Hematopoietic multipotent progenitor cell treated with erythropoietin and hydrocortisone succinate and interleukin-3 and kit ligand, for 6 days (in vitro differentiated cells): ENCODE measurements around the gene NINJ2.

Source experiments
- DNase-seq: peaks from one replicate; pipeline ENCODE4 v3.0.0-alpha.2; 2015

NINJ2 gene

DNA sequence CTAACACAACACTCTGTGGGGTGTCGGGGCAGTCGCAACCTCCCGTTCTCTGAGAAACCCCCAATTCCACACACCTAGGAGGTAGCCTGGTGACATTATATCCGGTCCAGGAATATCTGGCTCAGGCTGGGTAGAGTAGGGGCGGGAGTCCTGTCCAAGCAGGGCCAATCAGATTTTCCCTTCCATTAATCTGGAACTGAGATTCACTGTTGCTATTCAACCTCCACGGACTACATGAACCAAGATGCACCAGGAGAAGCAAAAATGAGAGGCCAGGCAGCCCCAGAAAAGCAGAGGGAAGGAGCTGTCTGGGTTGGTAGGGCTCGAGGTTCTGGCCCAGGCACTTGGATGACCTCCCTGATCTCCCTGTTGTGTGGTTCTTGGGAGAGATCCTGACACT lies 51.0 kb downstream of the NINJ2 start:
- DNase-seq, result no peak

DNA sequence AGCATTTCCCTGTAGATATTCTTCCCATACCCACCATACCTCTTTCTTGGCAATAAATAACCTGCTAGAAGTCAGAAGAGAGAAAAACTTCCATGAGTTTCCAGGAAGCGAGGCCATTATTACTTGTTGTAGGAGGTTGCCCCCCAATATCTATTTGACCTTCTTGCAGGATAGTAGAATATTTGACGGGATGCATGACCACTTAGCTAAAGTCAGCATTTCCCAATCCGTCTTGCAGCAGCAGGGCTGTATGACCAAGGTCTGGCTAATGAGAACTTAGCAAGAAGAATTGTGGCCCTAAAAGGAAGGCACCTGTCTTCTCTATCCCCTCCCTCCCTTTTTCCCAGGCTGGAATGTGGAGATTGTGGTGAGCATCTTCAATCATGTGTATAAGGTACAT lies 51.5 kb downstream of the NINJ2 start:
- no peak for DNase-seq

DNA sequence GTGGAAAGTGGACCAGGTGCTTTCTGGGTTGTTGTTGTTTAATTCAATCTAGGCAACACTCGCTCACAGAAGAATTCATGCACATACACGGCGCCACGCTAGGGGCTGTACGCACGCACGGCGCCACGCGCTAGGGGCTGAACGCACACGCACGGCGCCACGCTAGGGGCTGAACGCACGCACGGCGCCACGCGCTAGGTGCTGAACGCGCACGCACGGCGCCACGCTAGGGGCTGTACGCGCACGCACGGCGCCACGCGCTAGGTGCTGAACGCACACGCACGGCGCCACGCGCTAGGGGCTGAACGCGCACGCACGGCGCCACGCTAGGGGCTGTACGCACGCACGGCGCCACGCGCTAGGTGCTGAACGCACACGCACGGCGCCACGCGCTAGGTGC lies 54.3 kb downstream of the NINJ2 start:
- DNase-seq, result no peak

DNA sequence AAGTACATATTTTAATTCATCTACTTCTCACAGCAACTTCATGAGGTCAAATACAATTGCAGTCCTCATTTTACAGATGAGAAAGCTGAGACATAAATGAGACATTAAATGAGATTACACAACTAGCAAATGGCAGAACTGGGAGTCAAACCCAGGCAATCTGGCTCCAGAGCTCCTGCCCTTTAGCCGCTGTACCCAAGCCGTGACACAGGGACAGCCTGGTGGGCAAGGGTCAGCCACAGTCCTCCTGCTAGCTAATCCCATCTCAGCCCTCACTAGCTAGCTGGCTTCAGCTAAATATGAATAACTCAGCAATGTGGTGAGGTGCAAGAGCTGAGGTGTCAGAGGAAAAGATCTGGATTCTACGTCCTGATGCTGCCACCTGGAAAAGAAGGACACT lies 54.8 kb downstream of the NINJ2 start:
- no peak for DNase-seq

DNA sequence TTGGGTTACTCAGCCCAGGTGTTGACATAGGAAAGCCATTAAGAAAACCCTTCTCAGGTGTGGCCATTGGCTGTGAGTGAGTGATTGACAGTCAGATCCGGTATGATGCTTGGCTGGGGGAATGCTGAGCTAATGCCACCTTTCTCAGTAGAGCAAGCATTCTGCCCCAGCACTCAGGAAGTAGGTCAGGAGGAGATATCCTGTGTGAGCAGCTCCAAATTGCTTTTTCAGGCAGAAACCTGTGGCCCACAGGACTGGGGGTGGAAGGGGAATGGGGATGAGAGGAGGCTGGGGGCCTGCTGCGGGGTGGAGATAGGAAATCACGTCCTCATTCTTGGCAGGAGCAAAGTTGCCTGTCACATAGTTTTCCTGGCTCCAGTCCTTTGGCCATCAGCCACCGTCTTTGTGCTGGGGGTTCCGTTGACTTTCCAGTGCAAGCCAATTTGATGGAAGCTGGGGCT lies 55.7 kb downstream of the NINJ2 start:
- no peak for DNase-seq

DNA sequence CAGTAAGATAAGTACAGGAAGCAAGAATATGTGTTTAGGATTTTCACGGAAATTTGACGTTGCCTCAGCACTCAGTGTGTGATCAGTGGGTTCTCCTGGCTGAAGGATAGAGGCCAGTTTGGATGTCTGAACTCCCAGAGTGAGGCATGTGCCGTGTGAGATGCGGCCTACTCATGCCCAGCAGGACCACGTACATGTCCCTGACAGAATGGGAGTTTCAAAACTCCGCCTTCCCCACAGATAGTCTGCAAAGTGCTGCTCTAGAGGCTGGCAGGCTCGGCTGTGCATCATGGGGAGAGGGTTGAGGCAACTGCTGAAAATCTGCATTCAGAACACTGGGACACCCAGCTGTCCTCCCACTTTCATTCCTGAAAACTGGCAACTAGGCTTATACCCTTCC lies 58.3 kb downstream of the NINJ2 start:
- DNase-seq, result no peak

DNA sequence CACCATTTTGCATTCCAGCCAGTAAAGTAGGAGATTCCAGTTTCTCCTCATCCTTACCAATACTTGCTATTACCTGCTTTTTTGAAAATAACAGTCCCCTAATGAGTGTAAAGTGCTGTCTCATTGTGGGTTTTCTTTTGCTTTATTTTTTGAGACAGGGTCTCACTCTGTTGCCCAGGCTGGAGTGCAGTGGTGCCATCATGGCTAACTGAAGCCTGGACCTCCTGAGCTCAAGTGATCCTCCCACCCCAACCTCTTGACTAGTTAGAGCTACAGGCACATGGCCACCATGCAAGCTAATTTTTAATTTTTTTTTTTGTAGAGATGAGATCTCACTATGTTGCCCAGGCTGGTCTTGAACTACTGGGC lies 60.6 kb downstream of the NINJ2 start:
- no peak for DNase-seq

DNA sequence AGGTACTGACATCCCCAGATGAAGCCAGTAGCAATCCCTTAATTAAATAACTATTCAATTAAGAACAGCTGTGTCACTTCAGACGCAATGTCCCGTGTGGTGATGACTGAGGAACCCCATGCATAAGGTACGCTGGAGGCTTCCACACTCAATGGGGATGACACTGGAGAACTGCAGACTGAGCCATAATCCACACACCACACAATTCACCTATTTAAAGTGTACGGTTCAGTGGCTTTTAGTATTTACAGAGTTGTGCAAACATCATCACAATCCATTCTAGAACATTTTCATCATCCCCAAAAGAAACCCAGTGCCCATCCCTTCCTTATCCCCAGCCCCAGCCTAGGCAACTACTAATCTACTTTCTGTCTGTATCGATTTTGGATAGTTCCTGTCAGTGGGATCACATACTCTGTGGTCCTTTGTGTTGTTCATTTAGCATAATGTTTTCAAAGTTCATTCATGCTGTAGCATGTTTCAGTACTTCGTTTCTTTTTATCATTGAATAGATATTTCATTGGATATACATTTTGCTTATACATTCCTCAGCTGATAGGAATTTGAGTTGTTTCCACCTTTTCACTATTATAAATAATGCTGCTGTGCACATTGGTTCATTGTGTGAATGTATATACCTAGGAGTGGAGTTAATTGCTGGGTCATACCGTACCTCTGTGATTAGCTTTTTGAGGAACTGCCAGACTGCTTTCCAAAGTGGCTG lies 61.1 kb downstream of the NINJ2 start:
- DNase-seq, result no peak

DNA sequence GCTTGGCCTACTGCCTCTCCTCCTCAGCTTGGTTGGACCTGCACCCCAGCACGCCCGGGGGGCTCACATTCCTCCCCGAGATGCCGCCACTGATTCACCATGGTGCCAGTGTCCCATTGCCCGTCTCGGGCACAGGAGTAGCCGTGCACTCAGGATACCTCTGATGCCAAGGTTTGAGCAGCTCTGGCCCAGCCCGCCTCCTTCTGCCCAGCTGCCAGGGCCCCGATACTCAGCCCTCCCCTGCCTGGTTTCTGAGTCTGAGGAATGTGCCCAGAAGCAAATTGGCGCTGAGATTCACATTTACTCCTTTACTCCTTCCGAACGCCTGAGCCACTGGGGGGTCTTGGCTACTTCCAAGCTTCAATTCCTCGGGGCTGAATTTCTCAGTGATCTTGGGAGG lies 63.5 kb downstream of the NINJ2 start:
- no peak for DNase-seq

DNA sequence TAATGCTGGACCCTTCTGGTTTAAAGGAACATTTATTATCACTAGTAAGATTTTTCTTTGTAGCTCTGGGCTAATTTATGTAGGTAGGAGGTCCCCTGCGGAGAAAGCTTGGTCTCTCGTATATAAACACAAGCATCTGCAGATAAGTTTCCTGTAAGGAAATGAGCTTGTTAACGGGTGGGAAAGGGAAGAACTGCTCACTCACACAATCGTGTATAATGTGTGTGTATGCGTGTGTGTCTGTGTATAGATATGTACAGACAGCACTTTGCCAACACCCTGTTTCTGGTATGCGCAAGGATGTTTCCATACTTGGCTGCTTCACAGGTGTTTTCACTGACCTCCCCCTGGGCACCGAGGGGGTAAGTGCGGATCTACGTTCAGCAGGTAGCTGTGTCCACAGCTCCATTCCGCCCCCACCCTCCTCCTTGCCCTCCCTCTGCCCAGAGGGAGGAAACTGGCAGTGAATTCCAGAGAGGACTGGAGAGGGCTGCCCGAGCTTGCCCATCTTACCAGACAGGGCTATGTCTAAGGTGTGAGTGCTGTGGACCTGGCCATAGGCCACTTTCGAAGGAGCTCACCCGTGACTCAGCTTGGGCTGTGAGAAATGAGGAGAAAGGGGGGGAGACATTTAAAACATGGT lies 65.2 kb downstream of the NINJ2 start:
- peak; percentile 48 for DNase-seq

DNA sequence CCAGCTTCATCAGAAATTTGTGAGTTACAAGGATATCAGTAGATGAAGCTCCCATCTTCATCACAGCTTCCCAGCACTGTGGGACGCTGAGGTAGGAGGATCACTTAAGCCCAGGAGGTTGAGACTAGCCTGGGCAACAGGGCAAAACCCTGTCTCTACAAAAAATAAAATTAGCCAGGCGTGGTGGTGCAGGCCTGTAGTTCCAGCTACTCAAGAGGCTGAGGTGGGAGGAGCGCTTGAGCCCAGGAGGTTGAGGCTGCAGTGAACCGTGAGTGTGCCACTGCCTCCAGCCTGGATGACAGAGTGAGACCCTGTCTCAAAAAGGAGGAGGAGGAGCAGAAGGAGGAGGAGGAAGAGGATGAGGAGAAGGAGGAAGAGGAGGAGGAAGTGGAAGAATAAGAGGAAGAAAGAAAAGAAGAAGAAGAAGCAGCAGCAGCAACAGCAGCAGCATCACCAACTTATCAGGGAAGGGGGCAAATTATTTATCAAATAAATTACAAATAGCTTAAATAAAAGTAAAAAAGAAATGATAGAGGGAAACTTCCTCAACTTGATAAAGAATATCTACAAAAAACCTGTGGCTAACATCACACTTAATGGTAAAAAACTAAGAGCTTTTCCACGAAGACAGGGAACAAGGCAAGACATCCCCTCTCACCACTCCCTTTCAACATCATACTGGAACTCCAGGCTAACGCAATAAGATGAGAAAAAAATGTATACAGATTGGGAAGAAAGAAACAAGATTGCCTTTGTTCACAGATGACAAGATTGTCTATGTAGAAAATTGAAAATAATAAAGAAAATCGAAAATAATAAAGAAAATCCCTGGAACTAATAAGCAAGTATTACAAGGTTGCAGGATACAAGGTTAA lies 69.6 kb downstream of the NINJ2 start:
- DNase-seq, result no peak

DNA sequence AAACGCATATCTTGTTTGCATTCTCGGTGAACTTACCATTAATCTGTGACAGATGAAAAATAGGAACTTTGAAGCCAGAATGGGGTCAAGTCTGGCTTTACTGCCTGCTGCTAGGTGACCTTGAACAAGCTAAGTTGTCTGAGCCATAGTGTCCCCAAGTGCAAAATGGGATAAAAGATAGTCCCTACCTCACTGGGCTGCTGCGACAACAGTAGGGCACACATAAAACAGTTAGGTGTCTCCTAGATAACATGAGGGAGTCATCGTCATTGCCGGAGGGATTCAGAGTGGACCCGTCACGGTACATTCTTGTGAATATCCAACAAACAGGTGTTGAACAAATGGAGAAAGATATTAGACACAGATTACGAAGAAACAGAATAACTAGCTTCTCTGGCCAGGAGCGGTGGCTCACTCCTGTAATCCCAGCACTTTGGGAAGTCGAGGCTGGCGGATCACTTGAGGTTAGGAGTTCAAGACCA lies 71.2 kb downstream of the NINJ2 start:
- peak; percentile 72 for DNase-seq

DNA sequence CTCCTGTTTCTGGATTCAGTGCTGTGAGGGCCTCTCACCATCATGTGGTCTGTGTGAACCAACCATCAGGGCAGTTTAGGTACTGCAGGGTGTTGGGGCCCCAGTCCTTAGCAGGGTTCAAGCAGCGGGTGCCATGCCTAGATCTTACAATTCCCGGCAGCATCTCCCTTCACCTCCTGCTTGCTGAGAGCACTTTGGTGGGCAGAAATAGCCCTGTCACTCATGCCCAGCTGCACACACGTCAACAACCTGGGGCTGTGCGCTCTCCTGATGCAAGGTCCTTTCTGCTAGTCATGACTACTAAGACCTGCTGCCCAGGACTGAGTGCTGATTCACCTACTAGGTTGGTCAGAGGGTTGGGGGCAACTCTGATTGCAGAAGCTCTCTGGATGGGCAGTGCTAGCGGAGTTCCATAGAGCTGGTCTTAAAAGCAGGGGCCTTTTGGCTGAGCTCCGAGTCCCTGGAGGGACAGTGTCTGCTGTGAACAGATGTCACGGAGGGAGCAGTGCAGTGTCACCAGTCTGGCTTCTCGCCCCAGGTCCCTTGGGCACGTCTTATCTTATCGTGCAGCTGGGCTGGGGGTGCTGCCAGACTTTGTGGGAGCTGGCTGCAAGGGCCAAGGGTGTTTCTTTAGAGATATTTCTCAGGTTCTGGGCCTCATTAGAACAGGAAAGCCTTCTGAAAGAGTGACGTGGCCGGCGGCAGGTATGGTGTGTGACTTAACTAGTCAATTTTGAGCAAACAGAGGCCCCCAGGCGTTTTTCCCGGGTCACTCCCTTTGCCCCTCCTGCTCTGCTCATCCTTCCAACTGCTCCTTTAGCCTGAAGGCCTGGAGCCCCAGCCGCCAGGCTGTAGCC lies 71.8 kb downstream of the NINJ2 start:
- DNase-seq, result peak; percentile 99

DNA sequence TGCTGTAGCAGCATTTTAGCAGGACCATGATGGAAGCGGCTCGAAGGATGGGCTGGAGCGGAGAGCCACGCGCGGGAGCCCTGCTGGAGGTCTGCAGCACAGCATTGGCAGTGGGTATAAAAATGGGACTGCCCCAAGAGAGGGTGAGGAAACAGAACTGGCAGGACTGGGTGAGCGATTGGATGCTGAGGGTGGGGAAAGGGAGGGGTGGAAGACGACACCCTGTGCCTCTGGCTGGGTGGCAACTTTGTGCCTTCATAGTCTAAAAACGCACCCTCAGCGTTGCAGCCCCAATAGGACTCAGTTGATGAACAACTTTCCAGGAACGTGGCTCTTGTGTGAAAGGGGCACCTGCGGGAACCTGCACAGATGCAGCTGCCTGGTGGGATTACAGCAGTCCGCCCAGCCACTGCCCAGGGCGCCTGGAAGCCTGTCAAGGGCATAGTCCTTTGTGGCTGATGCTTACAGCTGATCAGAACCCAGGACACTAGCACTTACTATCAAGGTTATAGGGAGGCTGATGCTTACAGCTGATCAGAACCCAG lies 73.0 kb downstream of the NINJ2 start:
- DNase-seq, result peak; percentile 58

DNA sequence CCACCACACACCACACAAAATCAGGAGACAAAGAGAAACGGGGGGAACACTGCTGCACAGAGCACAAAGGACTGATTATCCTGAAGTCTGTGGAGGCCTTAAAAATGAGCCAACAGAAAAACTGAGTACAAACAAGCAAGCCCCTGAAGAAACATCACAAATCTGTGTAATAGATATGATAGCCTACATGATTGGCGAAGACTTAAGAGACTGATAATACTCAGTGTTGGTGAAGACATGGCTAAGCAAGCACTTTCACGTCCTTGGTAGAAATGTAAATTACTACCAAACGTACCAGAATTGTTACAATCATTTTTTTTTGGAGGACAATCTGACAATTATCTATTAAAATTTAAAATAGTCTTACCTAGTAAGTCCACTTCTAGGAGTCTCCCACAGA lies 74.6 kb downstream of the NINJ2 start:
- no peak for DNase-seq

DNA sequence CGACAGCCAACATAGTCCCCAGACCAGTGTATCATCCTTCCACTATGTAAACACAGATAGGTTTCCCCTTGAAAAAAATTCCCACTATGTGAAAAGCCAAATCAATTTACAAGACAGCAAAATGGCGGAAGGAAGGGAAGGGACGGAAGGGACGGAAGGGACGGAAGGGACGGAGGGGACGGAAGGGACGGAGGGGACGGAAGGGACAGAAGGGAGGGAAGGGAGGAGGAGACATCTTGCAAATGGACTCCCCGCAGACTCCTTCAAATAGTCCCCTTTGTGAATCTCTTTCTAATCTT lies 75.3 kb downstream of the NINJ2 start:
- DNase-seq, result no peak

DNA sequence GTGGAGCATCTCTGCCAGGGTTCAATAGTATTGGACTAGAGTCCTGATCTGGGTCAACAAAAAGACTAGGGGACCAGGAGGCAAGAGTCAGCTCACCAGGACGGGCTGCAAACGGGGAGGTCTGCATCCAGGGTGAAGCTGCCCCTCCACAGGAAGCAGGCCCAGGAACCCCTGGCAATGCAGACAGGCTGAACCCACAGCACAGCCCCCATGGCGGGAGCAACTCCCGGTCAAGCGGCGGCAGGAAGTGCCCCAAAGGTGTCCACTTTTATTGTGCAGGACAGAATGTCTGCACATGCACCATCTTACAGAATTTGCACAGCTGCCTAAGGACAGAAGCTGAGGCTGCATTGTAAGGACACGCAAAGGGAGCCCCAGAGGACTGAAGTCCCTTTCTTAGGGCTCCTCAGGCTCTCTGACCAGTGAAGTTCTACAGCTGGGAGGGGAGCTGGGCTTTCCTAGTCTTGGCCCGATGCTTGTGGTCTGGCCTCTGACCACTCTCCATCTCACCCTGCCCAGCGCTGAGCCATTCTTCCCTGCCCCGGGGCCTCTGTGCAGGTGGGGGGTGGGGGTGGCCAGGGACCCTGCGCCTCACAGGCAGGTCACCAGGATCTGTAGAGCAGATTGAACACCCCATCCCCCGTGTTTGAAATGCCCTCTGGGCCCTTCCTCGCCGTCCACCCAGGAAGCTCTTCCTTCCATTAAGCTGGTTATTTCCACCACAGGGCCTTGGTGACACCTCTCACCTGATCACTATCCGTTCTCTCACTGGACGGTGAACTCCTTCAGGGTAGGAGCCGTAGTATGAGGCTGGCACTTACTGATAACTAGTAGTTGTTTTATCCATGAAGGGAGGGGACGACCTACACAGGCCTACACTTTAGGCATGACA lies 75.9 kb downstream of the NINJ2 start:
- peak; percentile 93 for DNase-seq

DNA sequence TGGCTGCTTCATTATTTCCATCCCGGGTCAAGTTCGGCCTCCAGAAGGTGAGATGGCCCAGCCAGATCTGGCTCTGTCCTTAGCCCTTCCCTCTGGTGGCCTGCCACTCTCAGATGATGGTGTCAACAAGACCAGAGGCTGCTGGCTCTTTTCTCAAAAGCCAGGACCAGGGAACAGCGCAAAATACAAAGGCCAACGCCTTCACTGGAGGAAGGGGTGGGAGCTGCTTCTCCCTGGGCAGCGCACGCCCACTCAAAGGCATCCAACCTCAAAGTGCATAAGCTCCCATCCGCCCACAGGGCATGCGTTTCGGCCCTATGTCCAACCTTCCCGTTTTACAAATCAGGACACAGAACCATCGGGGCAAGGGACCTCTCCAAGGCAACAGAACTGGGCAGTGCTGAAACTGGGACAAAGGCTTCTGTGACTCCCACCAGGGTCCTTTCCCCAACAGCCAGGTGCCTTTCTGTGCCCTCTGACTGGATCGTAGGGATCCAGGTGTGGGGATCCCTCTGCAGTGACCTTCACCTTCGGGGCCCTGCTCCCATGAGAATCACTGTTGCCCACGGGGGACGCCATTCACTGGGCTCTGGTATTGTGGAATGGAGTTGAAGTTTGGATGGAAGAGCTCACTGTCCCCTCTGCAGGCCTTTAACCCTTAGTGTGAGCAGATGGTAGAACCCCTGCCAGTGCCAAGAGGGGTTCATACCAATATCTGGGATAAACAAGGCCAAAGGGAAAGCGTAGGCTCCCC lies 76.8 kb downstream of the NINJ2 start:
- DNase-seq, result no peak

DNA sequence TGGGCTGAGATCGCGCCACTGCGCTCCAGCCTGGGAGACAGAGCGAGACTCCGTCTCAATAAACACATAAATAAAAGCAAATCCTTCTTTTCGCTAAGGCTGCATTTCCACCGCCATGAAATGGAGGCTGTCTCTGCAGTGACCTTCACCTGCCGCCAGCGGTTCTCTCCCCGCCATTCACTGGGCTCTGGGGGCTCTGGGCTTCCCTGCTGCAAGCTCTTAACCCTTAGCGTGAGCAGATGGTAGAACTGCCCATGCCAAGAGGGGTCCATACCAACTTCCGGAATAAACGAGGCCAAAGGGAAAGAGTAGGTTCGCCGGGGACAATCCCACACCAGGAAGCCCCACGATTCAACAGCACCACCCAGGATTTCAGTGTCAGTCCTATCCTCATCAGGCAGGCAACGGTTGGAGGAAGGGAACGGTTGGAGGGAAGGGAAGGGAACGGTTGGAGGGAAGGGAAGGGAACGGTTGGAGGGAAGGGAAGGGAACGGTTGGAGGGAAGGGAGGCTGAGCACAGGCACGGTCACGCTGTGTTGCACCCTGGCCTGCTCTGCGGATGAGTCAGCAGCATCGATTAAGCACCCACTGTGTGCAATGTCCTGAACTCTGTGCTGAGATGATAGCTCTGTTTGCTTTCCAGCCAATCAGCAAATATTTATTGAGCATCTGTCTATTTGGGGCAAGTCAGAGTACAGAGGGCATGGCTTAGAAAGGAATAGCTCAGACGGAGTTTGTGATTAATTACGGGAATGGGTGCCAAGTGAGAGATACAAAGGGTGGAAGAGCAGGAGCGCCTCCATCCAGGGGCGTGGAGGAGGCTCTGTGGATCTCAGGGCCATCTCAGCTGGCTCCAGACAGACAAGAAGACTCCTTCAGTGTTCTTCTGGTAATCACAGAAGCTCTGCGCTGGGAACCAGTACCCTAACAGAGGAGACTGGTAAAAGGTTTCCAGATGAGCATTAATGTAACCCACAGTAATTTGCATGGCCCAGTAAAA lies 77.9 kb downstream of the NINJ2 start:
- DNase-seq, result no peak
